ENCODE data around the gene SCTR.

The SCTR gene

DNA sequence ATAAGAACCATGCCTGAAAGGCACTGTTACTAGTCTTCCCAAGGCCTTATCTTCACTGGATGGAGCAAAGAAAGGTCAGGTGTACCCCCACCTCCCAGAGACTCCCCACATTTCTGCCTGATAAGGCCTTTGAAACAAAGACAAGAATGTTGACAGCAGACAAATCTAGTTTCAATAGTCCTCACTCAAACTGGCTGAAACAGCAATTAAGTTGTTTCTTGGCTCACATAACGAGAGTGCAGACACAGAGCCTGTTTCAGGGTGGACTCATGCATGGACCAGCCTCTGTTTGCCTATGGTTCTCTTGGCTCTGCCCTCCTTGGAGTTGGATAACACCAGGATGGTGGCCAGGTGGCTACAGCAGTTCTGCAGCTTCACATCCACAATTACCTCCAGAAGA, 12.4 kb upstream of the SCTR start:
- Histone ChIP-seq H3K4me3 (replicated peaks; ENCODE audit: low read depth, low read length) (no peak overlapping the region), H3K27me3 (replicated peaks; ENCODE audit: control insufficient read depth, insufficient read depth, low read length) (no peaks in the 10 kb centered on the region), H3K36me3 (ENCODE audit: control insufficient read depth, insufficient read depth, low read length) (no peaks in the 10 kb centered on the region)
- TF ChIP-seq, protein P1, sequence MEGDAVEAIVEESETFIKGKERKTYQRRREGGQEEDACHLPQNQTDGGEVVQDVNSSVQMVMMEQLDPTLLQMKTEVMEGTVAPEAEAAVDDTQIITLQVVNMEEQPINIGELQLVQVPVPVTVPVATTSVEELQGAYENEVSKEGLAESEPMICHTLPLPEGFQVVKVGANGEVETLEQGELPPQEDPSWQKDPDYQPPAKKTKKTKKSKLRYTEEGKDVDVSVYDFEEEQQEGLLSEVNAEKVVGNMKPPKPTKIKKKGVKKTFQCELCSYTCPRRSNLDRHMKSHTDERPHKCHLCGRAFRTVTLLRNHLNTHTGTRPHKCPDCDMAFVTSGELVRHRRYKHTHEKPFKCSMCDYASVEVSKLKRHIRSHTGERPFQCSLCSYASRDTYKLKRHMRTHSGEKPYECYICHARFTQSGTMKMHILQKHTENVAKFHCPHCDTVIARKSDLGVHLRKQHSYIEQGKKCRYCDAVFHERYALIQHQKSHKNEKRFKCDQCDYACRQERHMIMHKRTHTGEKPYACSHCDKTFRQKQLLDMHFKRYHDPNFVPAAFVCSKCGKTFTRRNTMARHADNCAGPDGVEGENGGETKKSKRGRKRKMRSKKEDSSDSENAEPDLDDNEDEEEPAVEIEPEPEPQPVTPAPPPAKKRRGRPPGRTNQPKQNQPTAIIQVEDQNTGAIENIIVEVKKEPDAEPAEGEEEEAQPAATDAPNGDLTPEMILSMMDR (IDR thresholded peaks at IDR 0.05; ENCODE audit: insufficient read depth, low read length, poor library complexity, severe bottlenecking), result no peak
- no peak for DNase-seq (ENCODE audit: extremely low read depth, insufficient read length)

DNA sequence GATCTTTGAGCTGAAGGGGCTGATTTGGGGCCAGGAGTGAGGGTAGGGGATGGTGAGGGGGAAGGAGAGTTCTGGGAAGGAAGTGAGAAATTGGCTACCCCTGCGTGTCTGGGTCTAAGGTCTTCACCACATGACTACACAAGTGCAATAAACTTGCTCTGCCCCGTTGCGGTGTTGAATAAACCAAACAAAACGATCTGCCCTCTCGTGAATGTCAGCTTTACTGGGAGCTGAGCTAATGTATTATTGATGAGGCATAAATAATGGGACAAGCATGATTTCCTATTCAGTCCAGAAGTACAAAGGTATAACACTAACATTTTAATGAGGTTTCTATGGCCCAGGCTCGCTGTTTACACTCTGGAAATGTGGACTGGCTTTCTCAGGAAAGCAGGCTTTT, 11.9 kb upstream of the SCTR start:
- DNase-seq (ENCODE audit: extremely low read depth, insufficient read length), result no peak
- H3K27me3 ChIP-seq (replicated peaks; ENCODE audit: control insufficient read depth, insufficient read depth, low read length), result no peaks in the 10 kb centered on the region
- no peaks in the 10 kb centered on the region for H3K36me3 ChIP-seq (ENCODE audit: control insufficient read depth, insufficient read depth, low read length)
- no peak overlapping the region for H3K4me3 ChIP-seq (replicated peaks; ENCODE audit: low read depth, low read length)
- TF ChIP-seq, protein P1 (IDR thresholded peaks at IDR 0.05; ENCODE audit: insufficient read depth, low read length, poor library complexity, severe bottlenecking), result no peak

- no peak for DNase-seq (ENCODE audit: extremely low read depth, insufficient read length)
- Histone ChIP-seq H3K4me3 (replicated peaks; ENCODE audit: low read depth, low read length) (no peak overlapping the region), H3K27me3 (replicated peaks; ENCODE audit: control insufficient read depth, insufficient read depth, low read length) (no peaks in the 10 kb centered on the region), H3K36me3 (ENCODE audit: control insufficient read depth, insufficient read depth, low read length) (no peaks in the 10 kb centered on the region)
- TF ChIP-seq, protein P1 (IDR thresholded peaks at IDR 0.05; ENCODE audit: insufficient read depth, low read length, poor library complexity, severe bottlenecking), result no peak
These were observed 9.3 kb upstream of the SCTR start for GRCh38 chr2:119533560-119533959.

DNA sequence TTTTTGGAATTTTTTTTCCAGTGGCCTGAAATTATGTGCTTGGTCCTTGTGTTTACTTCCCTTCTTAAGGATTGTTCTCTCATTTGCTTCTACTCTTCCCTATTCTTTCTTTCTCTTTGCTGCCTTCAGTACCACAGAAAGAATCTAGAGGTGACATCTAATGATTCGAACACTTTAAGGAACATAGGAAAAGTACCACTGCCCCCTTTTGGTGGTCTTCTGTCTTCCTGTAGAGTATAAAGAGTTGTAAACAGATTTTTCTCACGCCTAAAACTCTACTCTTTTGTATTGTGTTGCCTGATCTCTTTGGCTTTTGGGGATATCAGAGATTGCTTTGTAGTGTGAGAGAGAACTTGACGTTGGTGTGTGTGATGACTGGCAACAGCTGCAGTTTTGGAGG, 7.0 kb upstream of the SCTR start:
- Histone ChIP-seq H3K4me3 (replicated peaks; ENCODE audit: low read depth, low read length) (no peak overlapping the region), H3K27me3 (replicated peaks; ENCODE audit: control insufficient read depth, insufficient read depth, low read length) (no peaks in the 10 kb centered on the region), H3K36me3 (ENCODE audit: control insufficient read depth, insufficient read depth, low read length) (no peaks in the 10 kb centered on the region)
- TF ChIP-seq, protein P1 (IDR thresholded peaks at IDR 0.05; ENCODE audit: insufficient read depth, low read length, poor library complexity, severe bottlenecking), result no peak
- no peak for DNase-seq (ENCODE audit: extremely low read depth, insufficient read length)

GRCh38 chr2:119527999-119528398, 3.7 kb upstream of the SCTR start:
- Histone ChIP-seq H3K4me3 (replicated peaks; ENCODE audit: low read depth, low read length) (no peak overlapping the region), H3K27me3 (replicated peaks; ENCODE audit: control insufficient read depth, insufficient read depth, low read length) (peaks cover 2% of the 10 kb centered on the region; the same call in 1 of the 2 replicates), H3K36me3 (ENCODE audit: control insufficient read depth, insufficient read depth, low read length) (no peaks in the 10 kb centered on the region)
- TF ChIP-seq, protein P1 (IDR thresholded peaks at IDR 0.05; ENCODE audit: insufficient read depth, low read length, poor library complexity, severe bottlenecking), result no peak
- DNase-seq (ENCODE audit: extremely low read depth, insufficient read length), result no peak

GRCh38 chr2:119525614-119526013, 1.3 kb upstream of the SCTR start:
- Histone ChIP-seq H3K36me3 (ENCODE audit: control insufficient read depth, insufficient read depth, low read length) (no peaks in the 10 kb centered on the region), H3K4me3 (replicated peaks; ENCODE audit: low read depth, low read length) (no peak overlapping the region), H3K27me3 (replicated peaks; ENCODE audit: control insufficient read depth, insufficient read depth, low read length) (peaks cover 2% of the 10 kb centered on the region; the same call in 1 of the 2 replicates)
- DNase-seq (ENCODE audit: extremely low read depth, insufficient read length), result no peak
- TF ChIP-seq, protein P1 (IDR thresholded peaks at IDR 0.05; ENCODE audit: insufficient read depth, low read length, poor library complexity, severe bottlenecking), result no peak
